ENCODE data around the gene NKD1.

DNA sequence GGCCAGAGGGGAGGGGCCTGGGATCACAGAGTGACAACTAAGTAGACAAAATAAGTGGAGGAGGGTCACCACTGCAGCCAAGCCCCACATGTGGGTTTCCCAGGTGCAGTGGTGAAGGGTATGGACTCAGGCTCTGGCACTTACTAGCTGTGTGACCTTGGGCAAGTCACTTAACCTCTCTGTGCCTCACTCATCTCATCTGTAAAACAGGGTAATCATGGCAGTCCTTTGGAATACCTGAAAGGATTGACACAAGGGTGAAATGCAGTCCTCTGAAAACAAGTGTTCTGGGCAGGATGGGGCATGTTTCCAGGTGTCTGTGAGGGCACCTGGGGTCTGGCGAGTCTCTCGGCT lies 55.8 kb downstream of the NKD1 start:
- TF ChIP-seq, protein P1, sequence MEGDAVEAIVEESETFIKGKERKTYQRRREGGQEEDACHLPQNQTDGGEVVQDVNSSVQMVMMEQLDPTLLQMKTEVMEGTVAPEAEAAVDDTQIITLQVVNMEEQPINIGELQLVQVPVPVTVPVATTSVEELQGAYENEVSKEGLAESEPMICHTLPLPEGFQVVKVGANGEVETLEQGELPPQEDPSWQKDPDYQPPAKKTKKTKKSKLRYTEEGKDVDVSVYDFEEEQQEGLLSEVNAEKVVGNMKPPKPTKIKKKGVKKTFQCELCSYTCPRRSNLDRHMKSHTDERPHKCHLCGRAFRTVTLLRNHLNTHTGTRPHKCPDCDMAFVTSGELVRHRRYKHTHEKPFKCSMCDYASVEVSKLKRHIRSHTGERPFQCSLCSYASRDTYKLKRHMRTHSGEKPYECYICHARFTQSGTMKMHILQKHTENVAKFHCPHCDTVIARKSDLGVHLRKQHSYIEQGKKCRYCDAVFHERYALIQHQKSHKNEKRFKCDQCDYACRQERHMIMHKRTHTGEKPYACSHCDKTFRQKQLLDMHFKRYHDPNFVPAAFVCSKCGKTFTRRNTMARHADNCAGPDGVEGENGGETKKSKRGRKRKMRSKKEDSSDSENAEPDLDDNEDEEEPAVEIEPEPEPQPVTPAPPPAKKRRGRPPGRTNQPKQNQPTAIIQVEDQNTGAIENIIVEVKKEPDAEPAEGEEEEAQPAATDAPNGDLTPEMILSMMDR (conservative IDR thresholded peaks at IDR 0.05; ENCODE audit: low read length): no peak
- no peak for TF ChIP-seq EZH2phosphoT487 (IDR thresholded peaks at IDR 0.05; ENCODE audit: borderline replicate concordance)

Measured in Loucy (cell line).